K562 (cell line): ENCODE data around the gene TMEM41B.

Source experiments
- GABPA ChIP-seq: fragments of 200-800 bp; sonication (Bioruptor generic); conservative IDR thresholded peaks from 2 replicates; pipeline ENCODE4 v1.6.1; 2016; ENCODE audit warnings: low read depth, missing genetic modification characterization, missing compliant biosample characterization
- SMAD1 ChIP-seq: fragments of 150-350 bp; IDR thresholded peaks from 2 replicates; pipeline ENCODE4 v1.6.1; 2014; ENCODE audit warnings: low read length, low read depth; ENCODE audit not compliant: partially characterized antibody
- TF ChIP-seq, protein P1 (sequence below): IDR thresholded peaks from 2 replicates; pipeline ENCODE4 v1.6.1; 2014; ENCODE audit warnings: antibody characterized with exemption

DNA sequence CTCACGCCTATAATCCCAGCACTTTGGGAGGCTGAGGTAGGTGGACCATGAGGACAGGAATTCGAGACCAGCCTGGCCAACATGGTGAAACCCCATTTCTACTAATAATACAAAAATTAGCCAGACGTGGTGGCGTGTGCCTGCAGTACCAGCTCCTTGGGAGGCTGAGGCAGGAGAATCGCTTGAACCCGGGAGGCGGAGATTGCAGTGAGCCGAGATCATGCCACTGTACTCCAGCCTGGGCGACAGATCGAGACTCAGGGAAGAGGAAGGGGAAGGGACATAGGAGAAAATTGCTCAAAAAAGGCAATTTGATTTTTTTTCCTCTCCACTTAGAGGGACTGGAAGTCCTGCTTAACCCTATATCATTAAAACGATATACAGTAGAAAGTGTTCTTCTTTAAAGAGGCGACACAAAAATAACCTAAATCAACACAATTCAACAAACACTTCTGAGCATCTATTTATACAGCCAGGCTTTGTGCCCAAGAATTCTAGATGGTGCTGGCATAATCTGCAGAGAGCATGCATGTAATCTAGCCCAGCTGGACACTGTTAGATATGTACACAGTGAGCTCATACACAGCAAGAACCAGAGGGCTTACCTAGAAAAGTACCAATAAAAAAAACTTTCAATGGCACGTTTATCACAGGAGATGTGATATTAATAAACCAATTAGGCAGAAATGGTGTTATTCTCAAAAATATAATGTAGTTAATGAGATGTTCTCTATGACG is 28.4 kb downstream of the TMEM41B start:
- TF ChIP-seq GABPA (tag) (no peak), SMAD1 (no peak)
- TF ChIP-seq, protein P1, sequence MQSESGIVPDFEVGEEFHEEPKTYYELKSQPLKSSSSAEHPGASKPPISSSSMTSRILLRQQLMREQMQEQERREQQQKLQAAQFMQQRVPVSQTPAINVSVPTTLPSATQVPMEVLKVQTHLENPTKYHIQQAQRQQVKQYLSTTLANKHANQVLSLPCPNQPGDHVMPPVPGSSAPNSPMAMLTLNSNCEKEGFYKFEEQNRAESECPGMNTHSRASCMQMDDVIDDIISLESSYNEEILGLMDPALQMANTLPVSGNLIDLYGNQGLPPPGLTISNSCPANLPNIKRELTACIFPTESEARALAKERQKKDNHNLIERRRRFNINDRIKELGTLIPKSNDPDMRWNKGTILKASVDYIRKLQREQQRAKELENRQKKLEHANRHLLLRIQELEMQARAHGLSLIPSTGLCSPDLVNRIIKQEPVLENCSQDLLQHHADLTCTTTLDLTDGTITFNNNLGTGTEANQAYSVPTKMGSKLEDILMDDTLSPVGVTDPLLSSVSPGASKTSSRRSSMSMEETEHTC, result no peak
